C4-2B (cell line): Measurements from ENCODE around the gene ANKRD22.

ENCODE experiments used
- CTCF ChIP-seq: fragments of 450-650 bp; conservative IDR thresholded peaks from 2 replicates; pipeline ENCODE4 v1.5.1; 2017; ENCODE audit warnings: mild to moderate bottlenecking
- ZFX ChIP-seq: fragments of 450-650 bp; IDR thresholded peaks from 2 replicates; pipeline ENCODE4 v1.6.1; 2017

GRCh38 chr10:88852327-88852726 is 683 bp upstream of the ANKRD22 start:
- TF ChIP-seq CTCF (no peak), ZFX (no peak)
